GM06990 (cell line): ENCODE results near the gene DENND11.

ENCODE experiments used
- DNase-seq: peaks from one replicate; pipeline ENCODE4 v3.0.0-alpha.2; 2011; ENCODE audit not compliant: insufficient read length; ENCODE audit errors: extremely low read depth
- H3K27me3 ChIP-seq: replicated peaks from 2 replicates; pipeline ENCODE4 v1.6.0; 2011; ENCODE audit warnings: low read length; ENCODE audit not compliant: control insufficient read depth, insufficient read depth
- H3K36me3 ChIP-seq: 2 replicates; pipeline ENCODE4 v1.5.1; 2011; ENCODE audit warnings: low read length; ENCODE audit not compliant: control insufficient read depth, insufficient read depth
- H3K4me3 ChIP-seq: replicated peaks from 2 replicates; pipeline ENCODE4 v1.5.1; 2011; ENCODE audit warnings: low read depth, mild to moderate bottlenecking, control low read depth, low read length
- TF ChIP-seq, protein P1 (sequence below): IDR thresholded peaks from 2 replicates; pipeline ENCODE4 v1.5.1; 2011; ENCODE audit warnings: low read length, control low read depth, mild to moderate bottlenecking, inconsistent platforms; ENCODE audit not compliant: insufficient read depth, poor library complexity, severe bottlenecking

The DENND11 gene

DNA sequence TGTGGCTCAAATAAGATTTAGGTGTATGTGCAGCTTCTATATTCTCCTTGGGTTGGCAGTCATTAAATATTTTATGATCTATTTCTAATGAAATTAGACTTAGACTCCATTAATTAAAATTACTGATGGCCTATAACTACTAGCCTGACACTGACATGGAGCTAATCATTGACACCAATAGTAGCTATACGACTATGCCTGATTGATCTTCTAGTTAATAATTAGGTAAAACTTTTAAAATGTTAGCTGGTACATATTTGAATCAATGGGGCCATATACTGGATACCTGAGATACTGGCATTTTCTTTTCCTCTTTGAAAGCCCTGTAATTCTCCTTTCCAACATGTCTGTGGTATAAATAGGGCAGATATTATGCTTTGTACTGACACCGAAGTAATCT lies 20.6 kb upstream of the DENND11 start:
- TF ChIP-seq, protein P1, sequence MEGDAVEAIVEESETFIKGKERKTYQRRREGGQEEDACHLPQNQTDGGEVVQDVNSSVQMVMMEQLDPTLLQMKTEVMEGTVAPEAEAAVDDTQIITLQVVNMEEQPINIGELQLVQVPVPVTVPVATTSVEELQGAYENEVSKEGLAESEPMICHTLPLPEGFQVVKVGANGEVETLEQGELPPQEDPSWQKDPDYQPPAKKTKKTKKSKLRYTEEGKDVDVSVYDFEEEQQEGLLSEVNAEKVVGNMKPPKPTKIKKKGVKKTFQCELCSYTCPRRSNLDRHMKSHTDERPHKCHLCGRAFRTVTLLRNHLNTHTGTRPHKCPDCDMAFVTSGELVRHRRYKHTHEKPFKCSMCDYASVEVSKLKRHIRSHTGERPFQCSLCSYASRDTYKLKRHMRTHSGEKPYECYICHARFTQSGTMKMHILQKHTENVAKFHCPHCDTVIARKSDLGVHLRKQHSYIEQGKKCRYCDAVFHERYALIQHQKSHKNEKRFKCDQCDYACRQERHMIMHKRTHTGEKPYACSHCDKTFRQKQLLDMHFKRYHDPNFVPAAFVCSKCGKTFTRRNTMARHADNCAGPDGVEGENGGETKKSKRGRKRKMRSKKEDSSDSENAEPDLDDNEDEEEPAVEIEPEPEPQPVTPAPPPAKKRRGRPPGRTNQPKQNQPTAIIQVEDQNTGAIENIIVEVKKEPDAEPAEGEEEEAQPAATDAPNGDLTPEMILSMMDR = no peak
- DNase-seq = no peak
- H3K4me3 ChIP-seq = no peak overlapping the region

DNA sequence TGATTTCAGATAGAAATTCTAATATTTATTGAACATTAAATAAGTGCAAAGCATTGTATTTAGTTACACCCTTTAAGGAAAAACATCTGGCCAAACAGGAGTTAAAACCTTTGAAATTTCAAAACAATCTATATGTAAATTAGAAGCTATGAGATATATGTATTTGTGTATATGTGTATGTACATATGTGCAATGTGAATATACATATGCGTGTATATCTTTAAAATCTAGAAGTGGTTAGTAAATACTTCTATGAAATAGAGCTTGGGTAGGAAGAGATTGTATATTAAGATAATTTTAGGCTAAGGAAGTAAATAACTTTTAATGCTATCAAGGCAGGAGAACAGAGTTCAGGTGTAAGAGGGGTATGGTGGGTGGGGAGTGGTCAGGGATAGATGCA lies 15.5 kb upstream of the DENND11 start:
- DNase-seq = no peak
- Histone ChIP-seq H3K4me3 (no peak overlapping the region), H3K36me3 (no peaks in the 10 kb centered on the region), H3K27me3 (no peaks in the 10 kb centered on the region)
- TF ChIP-seq, protein P1 = no peak

More for the DNA sequence above, 20.6 kb upstream of the DENND11 start:
- H3K27me3 ChIP-seq = no peaks in the 10 kb centered on the region
- H3K36me3 ChIP-seq = no peaks in the 10 kb centered on the region

DNA sequence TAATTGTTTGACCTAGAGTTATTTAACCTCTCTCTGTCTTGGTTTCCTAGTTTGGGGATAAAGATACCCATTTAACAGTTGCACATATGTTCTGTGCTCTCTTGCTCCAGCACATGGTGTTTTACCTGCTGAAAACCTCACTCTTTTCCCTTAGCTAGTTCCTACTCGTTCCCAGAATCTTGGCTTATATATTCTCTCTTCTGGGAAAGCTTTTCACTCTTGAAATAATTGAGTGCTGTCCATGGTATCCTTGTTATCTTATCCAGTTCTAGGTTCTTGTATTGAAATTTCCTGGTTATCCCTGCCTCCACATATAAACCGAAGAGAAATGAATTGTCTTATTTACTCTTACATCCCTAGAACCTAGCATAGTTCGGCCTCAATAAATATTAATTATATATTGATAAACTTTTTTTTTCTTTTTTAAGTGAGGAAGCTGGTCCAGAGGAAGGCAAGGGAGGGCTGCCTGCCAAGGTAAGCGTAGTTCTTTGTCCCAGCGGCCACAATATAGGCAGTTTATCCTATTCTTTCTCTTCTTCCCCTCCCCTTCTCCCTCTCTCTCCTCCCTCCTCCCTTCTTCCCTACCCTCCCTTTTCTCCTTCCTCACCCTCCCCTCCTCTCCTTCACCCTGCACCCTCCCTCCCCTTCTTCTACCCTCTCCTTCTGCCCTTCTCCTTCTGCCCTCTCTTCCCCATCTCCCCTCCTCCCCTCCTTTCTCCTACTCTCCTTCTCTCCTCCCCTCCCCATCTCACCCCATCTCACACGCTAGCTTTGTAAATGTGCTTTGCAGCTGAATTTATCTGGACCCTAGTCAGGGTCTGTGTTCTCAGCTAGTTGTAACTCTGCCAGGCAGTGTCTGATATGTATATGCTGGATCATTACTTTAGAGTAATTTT lies 14.1 kb upstream of the DENND11 start:
- no peak for DNase-seq
- Histone ChIP-seq H3K36me3 (no peaks in the 10 kb centered on the region), H3K27me3 (no peaks in the 10 kb centered on the region), H3K4me3 (no peak overlapping the region)
- TF ChIP-seq, protein P1 = no peak

DNA sequence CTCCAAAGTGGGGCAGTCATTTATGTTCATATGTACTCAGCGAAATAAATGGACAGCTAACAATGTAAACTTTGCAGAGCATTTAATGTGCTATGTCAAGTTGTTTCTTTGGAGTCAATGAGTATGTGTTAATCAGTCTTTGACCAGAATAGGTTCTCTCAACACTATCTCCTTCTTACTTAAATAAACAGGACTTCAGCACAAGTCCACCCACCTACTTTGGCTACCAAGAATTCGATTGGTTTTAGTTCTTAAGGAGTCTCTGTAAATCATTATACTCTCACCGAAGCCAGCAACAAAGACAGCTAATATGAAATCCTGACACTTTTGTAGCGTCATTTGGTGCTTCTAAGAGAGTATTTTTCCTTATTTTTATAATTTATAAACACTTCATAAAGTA lies 13.1 kb upstream of the DENND11 start:
- no peaks in the 10 kb centered on the region for H3K36me3 ChIP-seq
- no peak overlapping the region for H3K4me3 ChIP-seq
- TF ChIP-seq, protein P1 = no peak
- no peaks in the 10 kb centered on the region for H3K27me3 ChIP-seq
- no peak for DNase-seq

DNA sequence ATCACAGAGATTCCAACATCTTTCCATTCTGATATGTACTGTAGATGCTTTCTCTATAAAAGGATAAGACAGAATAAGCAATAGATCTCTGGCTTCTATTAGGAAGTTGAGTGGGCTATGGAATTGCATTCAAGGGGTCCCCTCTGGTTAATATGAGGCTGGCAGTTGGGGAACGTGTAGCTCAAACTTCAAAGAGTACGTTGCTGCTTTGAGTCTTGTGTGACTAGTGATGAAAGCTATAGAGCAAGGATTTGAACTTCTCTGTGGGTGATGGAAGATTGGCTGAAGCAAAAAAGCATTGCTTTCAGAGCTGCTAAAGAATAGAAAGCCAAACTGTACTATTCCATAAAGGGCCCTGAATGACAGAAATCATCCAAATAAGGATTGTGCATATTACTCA lies 12.6 kb upstream of the DENND11 start:
- TF ChIP-seq, protein P1 = no peak
- no peak overlapping the region for H3K4me3 ChIP-seq
- H3K36me3 ChIP-seq = no peaks in the 10 kb centered on the region
- H3K27me3 ChIP-seq = no peaks in the 10 kb centered on the region
- no peak for DNase-seq
